ENCODE data around the gene CYP4F12.
"Not testable (repeated sequence)": the region's sequence is repeated elsewhere in the genome, so short reads cannot be mapped to it uniquely, and the experiment has no call there.

CYP4F12 gene

DNA sequence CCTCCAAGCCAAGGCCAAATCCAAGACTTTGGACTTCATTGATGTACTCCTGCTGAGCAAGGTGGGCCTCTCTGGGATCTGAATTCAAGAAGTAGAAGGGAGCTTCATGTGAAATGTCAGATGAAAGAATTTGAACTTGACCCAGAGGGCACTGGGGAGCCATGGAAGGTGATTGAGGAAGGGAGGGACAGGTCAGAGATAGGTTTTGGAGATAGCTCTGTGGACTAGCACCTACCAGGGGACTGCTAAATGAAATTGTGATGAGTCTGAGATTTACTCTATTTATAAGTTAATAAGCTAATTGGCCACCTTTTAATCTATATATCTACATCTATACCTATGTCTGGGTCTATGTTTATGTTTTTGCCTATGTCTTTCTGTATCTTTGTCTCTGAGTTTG, 22.8 kb upstream of the CYP4F12 start:
- DNase-seq = not testable (repeated sequence)

DNA sequence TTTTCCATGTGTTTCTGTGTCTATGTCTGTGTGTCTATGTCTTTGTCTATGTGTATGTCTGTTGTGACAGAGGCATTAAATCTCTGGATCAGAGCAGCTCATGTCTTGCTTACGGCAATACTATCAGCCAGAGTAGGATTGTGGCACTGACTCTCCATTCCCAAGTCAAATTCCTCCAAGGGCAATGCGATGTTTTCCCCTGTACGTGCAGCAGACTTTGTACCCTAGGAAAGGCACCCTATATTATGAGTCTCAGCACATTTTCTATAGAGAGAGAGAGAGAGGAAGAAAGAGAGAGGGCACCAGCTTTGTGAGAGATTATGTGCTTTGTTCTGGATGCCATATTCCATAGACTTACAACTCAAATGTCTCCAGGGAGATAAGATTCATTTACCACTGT, 21.1 kb upstream of the CYP4F12 start:
- no peak for DNase-seq

DNA sequence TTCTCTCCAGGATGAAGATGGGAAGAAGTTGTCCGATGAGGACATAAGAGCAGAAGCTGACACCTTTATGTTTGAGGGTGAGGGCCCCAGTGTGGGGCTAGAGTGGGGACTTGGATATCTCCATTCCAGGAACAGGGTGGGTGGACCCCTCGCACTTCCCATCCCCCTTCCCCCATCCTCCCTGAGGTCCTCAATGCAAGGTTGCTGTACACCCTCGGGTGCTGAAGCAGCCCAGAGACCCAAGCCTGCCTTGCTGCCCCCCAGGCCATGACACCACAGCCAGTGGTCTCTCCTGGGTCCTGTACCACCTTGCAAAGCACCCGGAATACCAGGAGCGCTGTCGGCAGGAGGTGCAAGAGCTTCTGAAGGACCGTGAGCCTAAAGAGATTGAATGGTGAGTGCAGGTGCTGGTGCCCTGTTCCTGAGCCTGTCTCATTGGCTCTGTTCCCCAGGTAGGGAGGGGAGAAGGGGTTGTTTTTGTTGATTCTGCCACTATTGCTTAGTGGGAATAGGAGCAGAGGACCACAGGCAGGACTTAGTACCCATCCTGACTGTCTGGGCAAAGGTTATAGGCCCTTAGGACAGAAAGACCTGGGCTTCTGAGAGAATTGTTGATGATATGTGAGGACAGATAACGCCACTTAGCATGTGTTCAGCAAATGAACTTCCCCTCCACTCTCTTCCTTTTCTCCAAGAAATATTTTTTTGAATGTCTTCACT, 20.2 kb upstream of the CYP4F12 start:
- no peak for DNase-seq

DNA sequence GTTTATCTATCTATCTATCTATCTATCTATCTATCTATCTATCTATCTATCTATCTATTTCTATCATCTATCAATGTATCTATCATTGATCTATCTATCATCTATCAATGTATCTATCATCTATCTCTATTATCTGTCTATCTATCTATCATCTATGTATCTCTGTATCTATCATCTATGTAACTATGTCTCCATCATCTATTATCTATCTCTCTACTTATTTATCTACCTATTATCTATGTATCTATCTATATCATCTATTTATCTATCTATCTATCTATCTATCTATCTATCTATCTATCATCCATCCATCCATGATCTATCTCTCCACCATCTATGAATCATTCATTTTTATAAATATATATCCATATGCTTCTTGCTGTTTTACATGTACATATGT, 16.4 kb upstream of the CYP4F12 start:
- no peak for DNase-seq

DNA sequence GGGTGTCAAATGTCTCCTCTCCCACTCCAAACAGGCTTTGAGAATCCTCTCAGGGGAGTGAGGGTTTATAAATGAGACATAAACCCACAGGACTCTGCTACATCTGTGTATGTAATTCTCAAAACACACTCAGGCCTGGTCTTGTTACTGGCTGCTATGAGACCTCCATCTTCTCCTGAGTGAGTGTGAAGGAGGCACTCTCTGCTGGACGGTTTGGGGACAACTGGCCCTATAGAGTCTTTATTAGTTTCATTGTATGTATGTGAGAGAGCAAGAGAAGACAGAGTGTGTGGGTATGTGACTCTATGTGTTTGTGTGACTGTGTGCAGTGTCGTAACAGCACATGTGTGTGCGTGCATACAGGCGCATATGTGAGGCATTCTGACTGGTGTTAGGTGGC, 9.6 kb upstream of the CYP4F12 start:
- DNase-seq = no peak

DNA sequence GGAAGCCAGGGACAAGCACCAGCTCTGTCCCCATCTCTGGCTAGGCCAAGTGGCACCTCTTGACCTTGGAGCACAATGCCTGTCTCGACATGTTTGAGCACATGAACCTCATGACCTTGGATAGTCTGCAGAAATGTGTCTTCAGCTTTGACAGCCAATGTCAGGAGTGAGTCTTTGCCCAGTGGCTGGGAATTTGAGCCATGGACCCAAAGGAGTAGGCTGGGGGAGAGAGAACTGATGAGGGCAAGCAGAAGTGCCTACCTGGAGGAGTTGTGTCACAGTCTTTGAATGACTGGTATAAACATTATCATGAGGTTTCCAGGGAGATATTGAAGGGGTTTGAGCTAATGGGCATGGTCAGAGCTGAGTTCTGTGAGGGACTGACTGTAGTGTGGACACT, 6.7 kb upstream of the CYP4F12 start:
- DNase-seq = no peak

DNA sequence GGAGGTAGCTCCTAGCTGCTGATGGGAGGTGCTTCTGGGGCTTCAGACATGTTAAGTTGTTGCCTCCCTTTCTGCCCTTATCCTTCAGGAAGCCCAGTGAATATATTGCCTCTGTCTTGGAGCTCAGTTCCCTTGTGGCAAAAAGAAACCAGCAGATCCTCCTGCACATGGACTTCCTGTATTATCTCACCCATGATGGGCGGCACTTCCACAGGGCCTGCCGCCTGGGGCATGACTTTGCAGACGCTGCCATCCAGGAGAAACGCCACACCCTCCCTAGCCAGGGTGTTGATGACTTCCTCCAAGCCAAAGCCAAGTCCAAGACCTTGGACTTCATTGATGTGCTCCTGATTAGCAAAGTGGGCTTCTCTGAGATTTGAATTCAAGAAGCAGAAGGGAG, 6.0 kb upstream of the CYP4F12 start:
- DNase-seq = no peak

DNA sequence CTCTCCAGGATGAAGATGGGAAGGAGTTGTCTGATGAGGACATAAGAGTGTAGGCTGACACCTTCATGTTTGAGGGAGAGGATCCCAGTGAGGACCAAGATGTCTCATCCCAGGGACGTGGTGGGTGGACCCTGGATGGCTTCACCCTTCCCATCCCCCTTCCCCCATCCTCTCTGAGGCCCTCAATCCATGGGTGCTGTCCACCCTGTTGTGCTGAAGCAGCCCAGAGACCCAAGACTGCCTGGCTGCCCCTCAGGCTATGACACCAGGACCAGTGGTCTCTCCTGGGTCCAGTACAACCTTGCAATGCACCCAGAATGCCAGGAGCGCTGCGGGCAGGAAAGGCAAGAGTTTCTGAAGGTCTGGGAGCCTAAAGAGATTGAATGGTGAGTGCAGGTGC, 3.4 kb upstream of the CYP4F12 start:
- no peak for DNase-seq

DNA sequence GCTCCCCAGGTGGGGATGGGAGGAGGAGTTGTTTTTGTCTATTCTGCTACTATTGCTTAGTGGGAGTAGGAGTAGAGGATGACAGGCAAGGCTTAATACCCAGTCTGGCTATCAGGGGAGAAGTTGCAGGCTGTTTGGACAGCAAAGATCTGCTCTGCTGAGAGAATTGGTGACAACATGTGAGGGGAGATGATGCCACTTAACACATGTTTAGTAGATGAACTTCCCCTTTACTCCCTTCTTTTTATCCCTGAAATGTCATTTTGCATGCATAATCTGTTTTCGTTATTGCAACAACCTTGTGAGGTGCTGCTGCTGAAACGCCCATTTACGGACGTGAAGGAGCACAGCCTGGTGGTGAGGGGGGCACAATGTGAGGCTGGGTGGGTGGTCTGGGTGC, 3.0 kb upstream of the CYP4F12 start:
- DNase-seq = no peak

DNA sequence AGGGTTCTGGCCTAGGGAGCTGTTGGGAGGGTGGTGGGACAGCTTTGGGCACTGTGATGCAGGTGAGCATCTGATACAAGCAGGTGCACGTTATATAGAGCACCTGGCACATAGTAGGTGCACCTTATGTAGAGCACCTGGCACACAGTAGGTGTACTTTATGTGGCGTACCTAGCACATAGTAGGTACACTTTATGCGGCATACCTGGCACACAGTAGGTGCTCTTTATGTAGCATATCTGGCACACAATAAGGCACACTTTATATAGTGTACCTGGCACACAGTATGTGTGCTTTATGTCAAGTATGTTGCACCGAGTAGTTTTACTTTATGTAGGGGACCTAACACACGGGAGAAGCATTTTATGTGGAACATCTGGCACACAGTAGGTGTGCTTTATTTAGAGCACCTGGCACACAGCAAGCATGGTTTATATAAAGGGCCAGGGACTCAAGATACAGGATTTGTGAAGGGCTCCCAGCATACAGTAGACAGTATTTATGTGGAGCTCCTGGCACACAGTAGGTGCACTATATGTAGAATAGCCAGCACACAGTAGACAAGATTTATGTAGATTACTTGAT, 1.6 kb upstream of the CYP4F12 start:
- DNase-seq = no peak

DNA sequence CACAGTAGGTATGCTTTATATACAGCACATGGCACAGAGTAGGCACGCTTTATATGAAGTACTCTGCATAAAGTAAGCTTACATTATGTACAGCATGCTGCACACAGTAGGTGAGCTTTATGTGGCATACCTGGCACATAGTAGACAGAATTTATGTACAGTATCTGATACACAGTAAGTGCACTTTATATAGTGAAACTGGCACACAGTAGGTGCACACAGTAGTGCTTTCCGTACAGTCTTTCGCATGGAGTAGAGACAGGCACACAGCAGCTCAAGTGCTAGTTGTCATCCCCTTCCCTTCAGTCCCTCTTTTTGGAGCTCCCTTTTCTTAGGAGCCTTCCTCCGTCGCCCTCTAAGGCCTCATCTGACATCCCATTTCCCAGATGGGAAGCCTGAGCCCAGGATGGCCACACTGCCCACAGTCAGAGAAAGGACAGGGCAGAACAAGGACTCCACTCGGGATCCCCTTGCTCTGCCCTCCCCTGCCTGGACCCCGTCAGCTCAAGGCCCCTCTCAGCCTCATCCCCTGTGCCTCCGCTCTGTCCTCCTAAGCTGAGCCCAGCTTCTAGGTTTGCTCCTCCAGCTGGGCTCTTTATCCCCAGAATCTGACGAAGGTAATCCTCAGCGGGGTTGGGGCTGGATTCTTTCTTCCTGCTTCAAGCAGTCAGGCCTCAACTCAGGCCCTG, 852 bp upstream of the CYP4F12 start:
- DNase-seq = no peak

DNA sequence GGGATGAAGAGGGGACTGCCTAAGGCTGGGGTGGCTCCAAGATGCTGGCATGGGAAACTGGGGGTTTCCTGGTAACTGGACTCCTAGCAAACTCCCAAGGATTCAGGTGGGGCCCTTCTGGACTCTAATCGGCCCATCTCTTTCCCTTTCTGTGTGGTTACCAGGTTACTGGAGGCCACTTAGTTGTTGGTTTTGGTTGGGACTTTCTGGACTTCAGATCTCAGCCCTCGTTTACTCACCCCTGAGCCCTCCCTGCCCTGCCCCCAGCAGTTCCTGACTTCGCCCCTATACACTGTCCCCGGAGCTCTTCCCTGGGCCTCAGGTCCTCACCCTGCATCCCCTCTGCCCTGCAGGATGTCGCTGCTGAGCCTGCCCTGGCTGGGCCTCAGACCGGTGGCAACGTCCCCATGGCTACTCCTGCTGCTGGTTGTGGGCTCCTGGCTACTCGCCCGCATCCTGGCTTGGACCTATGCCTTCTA, 328 bp downstream of the CYP4F12 start:
- no peak for DNase-seq

DNA sequence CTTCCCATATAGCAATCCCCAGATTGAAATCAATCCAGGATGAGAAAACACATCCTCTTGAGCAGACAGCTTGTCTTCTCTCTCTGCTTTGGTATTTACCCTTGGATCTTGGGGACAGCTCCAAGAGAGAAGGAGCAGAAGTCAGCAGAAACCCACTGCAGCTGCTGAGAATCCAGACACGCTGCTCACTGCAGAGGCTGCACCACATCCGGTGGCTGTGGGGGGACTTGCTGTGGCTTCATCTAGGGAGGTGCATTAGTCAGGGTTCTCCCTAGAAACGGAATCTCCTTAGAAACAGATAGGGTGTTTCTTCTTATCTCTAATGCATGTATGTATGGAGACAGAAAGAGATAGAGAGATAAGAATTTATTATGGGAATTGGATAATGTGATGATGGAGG, 2.7 kb downstream of the CYP4F12 start:
- no peak for DNase-seq

DNA sequence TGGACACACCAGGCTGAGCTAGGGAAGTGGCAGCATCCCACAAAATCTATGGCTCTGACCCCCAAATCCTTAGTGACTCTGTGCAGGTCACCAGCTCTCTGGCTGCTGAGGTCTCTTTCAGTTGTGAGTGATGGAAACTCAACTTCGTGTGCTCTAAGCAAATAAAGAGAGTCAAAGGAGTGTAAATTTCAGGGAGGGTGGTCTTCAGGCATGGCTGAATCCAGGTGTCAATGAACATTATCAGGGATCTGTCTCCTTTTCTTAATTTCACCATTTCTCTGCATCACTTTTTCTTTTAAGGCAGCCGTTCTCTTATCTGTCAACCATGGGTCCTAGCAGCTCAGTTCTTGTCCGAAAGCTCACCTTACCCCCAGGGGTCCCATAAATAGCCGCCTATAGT, 6.2 kb downstream of the CYP4F12 start:
- DNase-seq = no peak

DNA sequence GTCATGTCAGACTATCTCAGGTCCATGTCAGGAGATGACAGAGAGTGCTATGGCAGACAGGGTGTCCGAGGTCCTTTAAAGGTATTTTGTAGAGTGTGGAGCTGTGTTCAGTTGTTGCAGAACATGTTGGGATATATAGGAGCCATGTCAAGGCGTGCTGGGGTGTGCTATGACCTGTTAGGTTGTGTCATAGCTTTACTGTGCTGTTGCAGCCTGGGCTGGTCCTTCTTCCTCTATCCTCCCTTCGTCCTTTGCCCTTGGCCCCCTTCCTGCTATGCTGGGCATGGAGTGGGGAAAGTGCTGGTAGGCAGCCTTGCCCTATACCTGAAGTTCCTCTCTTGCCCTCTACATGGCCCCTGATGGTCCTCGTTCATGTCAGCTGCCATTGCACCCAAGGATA, 7.0 kb downstream of the CYP4F12 start:
- DNase-seq = not testable (repeated sequence)

DNA sequence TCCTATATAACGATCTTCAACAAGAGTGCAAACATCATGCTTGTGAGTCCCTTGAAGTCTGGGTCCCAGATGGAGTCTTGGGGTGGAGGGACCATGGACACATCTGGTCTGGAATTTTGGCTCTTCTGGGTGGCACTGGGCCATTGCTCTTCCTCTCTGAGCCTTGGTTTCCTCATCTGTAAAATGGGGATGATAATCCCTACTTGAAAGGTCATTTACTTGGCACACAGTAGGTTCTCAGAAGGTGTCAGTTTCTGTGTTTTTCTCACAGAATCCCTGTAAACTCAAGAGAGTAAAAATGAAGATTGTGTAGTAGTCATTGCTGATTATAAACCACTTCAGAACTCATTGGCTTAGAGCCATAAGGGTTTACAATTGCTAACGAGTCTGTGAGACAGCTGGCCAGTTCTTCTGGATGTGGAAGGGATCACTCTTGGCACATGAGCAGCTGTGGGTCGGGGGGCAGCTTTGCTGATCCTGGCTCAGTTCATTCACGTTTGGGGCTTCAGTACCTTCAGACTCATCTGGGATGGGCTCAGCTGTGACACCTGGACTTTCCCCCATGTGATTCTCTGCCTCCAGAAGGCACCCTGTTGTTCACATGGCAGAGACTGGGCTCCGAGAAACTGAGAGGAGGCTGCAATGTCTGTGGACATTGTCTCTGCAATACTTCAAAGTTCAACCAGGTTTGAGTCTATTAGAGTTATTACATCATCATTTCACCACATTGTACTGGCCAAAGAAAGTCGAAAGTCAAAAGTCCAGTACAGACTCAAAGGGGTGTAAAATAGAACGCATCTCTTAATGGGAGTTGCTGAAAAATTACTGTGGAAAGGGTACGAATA, 7.8 kb downstream of the CYP4F12 start:
- no peak for DNase-seq

DNA sequence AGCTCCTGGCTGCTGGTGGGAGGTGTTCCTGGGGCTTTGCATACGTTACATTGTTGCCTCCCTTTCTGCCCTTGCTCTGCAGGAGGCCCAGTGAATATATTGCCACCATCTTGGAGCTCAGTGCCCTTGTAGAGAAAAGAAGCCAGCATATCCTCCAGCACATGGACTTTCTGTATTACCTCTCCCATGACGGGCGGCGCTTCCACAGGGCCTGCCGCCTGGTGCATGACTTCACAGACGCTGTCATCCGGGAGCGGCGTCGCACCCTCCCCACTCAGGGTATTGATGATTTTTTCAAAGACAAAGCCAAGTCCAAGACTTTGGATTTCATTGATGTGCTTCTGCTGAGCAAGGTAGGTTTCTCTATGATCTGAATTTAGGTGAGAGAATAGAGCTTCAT, 10.5 kb downstream of the CYP4F12 start:
- DNase-seq = no peak

DNA sequence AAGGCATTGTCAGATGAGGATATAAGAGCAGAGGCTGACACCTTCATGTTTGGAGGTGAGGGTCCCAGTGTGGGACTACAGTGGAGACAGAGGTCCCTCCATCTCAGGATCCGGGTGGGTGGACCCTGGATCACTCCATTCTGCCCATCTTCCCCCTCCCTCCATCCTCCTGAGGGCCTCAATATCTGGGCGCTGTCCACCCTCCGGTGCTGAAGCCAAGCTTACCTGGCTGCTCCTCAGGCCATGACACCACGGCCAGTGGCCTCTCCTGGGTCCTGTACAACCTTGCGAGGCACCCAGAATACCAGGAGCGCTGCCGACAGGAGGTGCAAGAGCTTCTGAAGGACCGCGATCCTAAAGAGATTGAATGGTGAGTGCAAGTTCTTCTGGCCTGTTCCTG, 11.9 kb downstream of the CYP4F12 start:
- DNase-seq = no peak

DNA sequence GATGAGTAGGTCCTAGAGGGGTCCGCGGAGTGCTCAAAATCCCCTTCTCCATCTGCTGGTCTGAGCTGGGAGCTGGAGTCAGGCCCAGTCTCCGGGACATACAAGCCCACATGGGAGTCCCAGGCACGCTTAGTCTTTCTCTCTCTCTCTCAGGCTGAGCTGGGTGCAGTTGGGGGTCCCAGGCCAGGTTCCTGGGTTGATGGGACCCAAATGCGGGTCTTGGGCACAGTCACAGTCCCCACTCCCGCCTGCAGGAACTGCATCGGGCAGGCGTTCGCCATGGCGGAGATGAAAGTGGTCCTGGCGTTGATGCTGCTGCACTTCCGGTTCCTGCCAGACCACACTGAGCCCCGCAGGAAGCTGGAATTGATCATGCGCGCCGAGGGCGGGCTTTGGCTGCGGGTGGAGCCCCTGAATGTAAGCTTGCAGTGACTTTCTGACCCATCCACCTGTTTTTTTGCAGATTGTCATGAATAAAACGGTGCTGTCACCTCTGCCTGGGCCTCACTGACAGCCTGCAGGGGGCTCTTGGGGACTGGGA, 23.8 kb downstream of the CYP4F12 start:
- DNase-seq = no peak

DNA sequence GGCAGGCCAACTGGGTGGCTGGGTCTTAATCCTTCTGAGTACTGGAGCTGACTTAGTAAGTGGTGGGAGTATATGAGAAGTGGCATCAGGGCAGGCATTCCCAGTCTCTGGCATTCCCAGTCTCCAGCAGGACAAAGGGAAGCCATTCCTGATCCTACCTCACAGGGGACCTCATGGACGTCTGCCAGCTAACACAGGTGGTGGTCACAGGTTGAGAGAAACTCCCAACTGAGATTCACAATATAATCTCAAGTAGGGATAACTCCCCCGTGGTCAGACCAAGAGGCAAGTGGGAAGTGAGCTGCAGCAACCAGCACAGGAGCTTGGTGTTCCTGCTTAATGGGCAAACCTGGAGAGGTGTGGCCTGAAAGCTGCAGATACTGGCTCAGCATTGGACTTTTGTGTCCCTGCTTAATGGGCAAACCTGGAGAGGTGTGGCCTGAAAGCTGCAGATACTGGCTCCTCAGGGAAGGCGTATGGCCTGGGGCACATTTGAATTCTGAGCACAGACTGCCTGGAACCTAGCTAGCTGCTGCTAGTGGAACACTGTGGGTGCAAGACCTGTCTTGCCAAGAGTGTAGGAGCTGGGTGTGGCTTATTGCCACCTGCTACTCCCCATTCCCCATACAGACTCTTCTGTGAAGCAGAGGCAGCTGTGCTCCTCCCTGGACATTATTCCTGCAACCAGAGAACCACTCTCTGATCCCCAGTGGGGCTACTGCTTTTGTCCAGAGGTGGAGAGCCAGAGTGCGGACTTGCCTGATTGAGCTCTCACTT, 29.1 kb downstream of the CYP4F12 start:
- no peak for DNase-seq

DNA sequence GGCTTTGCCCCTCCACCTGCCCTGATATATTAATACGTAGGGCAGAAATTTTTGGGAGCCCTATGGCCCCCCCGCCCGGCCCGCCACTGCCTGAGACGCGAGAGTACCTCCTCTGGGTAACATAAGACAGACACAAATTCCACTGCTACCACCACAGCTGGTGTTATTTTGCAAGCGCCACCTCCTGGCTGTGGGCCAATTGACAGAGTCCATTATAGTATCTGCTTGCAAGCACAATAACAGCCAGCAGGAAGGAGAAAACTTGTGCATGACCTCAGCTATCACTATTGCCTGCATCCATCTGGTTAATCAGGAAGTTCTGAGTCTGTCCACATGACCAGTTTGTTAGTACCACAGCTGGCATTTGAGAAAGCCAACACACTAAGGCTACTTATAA, 29.6 kb downstream of the CYP4F12 start:
- DNase-seq = no peak

DNA sequence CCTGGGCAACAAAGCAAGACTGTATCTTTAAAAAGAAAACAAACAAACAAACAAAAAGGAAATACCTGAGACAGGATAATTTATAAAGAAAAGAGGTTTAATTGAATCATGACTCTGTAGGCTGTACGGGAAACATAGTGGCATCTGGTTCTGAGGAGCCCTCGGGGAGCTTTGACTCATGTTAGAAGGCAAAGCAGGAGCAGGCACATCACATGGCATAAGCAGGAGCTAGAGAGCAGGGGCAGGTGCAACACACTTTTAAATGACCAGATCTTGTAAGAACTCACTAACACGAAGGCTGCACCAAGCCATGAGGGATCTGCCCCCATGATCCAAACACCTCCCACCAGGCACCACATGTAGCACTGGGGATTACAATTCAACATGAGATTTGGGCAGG, 41.8 kb downstream of the CYP4F12 start:
- DNase-seq = no peak
